CD14-positive monocyte (primary cell): Measurements from ENCODE around the gene ESRP2. TPM values are rescaled to one million over a fixed set of nuclear protein-coding genes. Genes with fewer than 3 reads are reported as not detected.
A peak's percentile ranks its signal among the peaks of the same experiment; 100 is the strongest.

ENCODE experiments used
- DNase-seq, 3 donors: peaks; one replicate each; pipeline ENCODE4 v3.0.0-alpha.2; 2011 to 2022
- H2AFZ ChIP-seq: 2 replicates; pipeline ENCODE4 v1.6.0; 2012; ENCODE audit warnings: mild to moderate bottlenecking, low read depth, low read length, inconsistent platforms; ENCODE audit not compliant: insufficient read depth, poor library complexity, severe bottlenecking
- H3K27ac ChIP-seq, 2 donors: 1 replicate in 1 of 2; 2 replicates in 1 of 2; pipeline ENCODE4 v1.5.1; 2012 to 2013; ENCODE audit warnings: low read length in 2 of 2, control low read depth in 1 of 2, inconsistent platforms in 1 of 2, low read depth in 1 of 2, mild to moderate bottlenecking in 1 of 2
- H3K27me3 ChIP-seq, 2 donors: one replicate each; pipeline versions ENCODE4 v1.6.0 to v1.6.1; 2011 to 2013; ENCODE audit warnings: low read length in 2 of 2; ENCODE audit not compliant: control insufficient read depth in 2 of 2, insufficient read depth in 2 of 2
- H3K36me3 ChIP-seq, 2 donors: replicated peaks in 1 of 2; 1 replicate in 1 of 2; 2 replicates in 1 of 2; pipeline versions ENCODE4 v1.5.1 to v1.6.1; 2012 to 2013; ENCODE audit warnings: low read length in 2 of 2, control low read depth in 1 of 2, inconsistent platforms in 1 of 2, mild to moderate bottlenecking in 1 of 2; ENCODE audit not compliant: insufficient read depth in 2 of 2, control insufficient read depth in 1 of 2
- H3K4me1 ChIP-seq, 2 donors: 1 replicate in 1 of 2; 2 replicates in 1 of 2; pipeline versions ENCODE4 v1.5.1 to v1.6.1; 2012 to 2013; ENCODE audit warnings: low read length in 2 of 2, control low read depth in 1 of 2, inconsistent platforms in 1 of 2, mild to moderate bottlenecking in 1 of 2, moderate library complexity in 1 of 2; ENCODE audit not compliant: insufficient read depth in 2 of 2, control insufficient read depth in 1 of 2
- H3K4me2 ChIP-seq: replicated peaks from 2 replicates; pipeline ENCODE3; 2012; ENCODE audit warnings: low read length, moderate library complexity, mild to moderate bottlenecking; ENCODE audit not compliant: poor library complexity, severe bottlenecking; ENCODE audit errors: extremely low read depth
- H3K4me3 ChIP-seq, 3 experiments: fragments of 200-600 bp in 1 of 3; sonication (generic) in 1 of 3; replicated peaks in 1 of 3; 1 replicate in 2 of 3; 2 replicates in 1 of 3; pipeline ENCODE4 v1.5.1; 2011 to 2013; ENCODE audit warnings: low read length in 3 of 3, mild to moderate bottlenecking in 3 of 3, control low read depth in 2 of 3, low read depth in 2 of 3, inconsistent platforms in 1 of 3, moderate library complexity in 1 of 3
- H3K79me2 ChIP-seq: 2 replicates; pipeline ENCODE4 v1.6.0; 2012; ENCODE audit warnings: mild to moderate bottlenecking, control low read depth, inconsistent platforms, low read length, moderate library complexity; ENCODE audit not compliant: insufficient read depth
- H3K9ac ChIP-seq: 2 replicates; pipeline ENCODE4 v1.6.0; 2017; ENCODE audit warnings: low read length, mild to moderate bottlenecking; ENCODE audit not compliant: insufficient read depth, poor library complexity, severe bottlenecking
- H3K9me3 ChIP-seq, 2 donors: replicated peaks in 1 of 2; 1 replicate in 1 of 2; 2 replicates in 1 of 2; pipeline versions ENCODE4 v1.5.1 to v1.6.1; 2012 to 2013; ENCODE audit warnings: low read length in 2 of 2, control low read depth in 1 of 2; ENCODE audit not compliant: control insufficient read depth in 1 of 2, insufficient read depth in 1 of 2
- H4K20me1 ChIP-seq: 2 replicates; pipeline ENCODE4 v1.6.0; 2012; ENCODE audit warnings: mild to moderate bottlenecking, low read length, control low read depth, moderate library complexity; ENCODE audit not compliant: insufficient read depth
- H3K27ac Mint-ChIP-seq, 7 donors: one replicate each; pipeline ENCODE4 v1.8.0; 2020; ENCODE audit warnings: mild to moderate bottlenecking in 7 of 7, mixed read lengths in 7 of 7, moderate library complexity in 6 of 7, inconsistent platforms in 2 of 7
- H3K27me3 Mint-ChIP-seq, 3 donors: one replicate each; pipeline ENCODE4 v1.8.0; 2021 to 2022; ENCODE audit warnings: low read depth in 3 of 3, mild to moderate bottlenecking in 3 of 3, mixed read lengths in 3 of 3, moderate library complexity in 3 of 3, inconsistent platforms in 1 of 3
- H3K36me3 Mint-ChIP-seq, 2 donors: one replicate each; pipeline ENCODE4 v1.8.0; 2020; ENCODE audit warnings: mixed read lengths in 2 of 2, inconsistent platforms in 1 of 2, mild to moderate bottlenecking in 1 of 2
- H3K4me1 Mint-ChIP-seq: one replicate; pipeline ENCODE4 v1.8.0; 2020; ENCODE audit warnings: mild to moderate bottlenecking, mixed read lengths
- H3K4me3 Mint-ChIP-seq, 2 donors: one replicate each; pipeline ENCODE4 v1.8.0; 2020; ENCODE audit warnings: mild to moderate bottlenecking in 2 of 2, mixed read lengths in 2 of 2, moderate library complexity in 1 of 2
- H3K9me3 Mint-ChIP-seq, 7 donors: one replicate each; pipeline ENCODE4 v1.8.0; 2020 to 2022; ENCODE audit warnings: mixed read lengths in 7 of 7, mild to moderate bottlenecking in 6 of 7, moderate library complexity in 6 of 7, inconsistent platforms in 2 of 7
- CTCF ChIP-seq: fragments of 200-600 bp; IDR thresholded peaks from one replicate; pipeline ENCODE4 v1.8.0; 2022; ENCODE audit warnings: antibody characterized with exemption, mild to moderate bottlenecking
- WGBS: methylation state at CpG from one replicate; pipeline ENCODE4 v1.1.5; 2013; ENCODE audit warnings: missing lambda C conversion rate; ENCODE audit not compliant: insufficient coverage; 5-methylcytosine and 5-hydroxymethylcytosine counted together
- intact Hi-C, 2 donors: fragments of 100-400 bp; cut with micrococcal nuclease; formaldehyde crosslinking; loops; one replicate each; pipeline versions ENCODE4 v1.15.0 to v1.15.1; 2023
- polyA plus RNA-seq, 3 donors: library from polyadenylated mRNA; depleted of rRNA in 1 of 3; unstranded in 2 of 3; stranded (reverse) in 1 of 3; fragments of 300-500 nt in 2 of 3; fragments of >200 nt in 1 of 3; fragmentation: Illumina TruSeq in 2 of 3; gene quantifications; 1 replicate in 2 of 3; 2 replicates in 1 of 3; pipeline ENCODE4 v1.2.3, GENCODE V29; 2012 to 2021

ESRP2 gene
- polyA plus RNA-seq, 3 donors, result not detected

- 81% methylated on average over 3 of the region's 4 CpGs for WGBS
- H3K36me3 ChIP-seq, result peaks cover 37 to 56% of the 10 kb centered on the region in 2 donors
- peak overlapping the region in 1 of 2 donors; percentile 41 for H3K27ac ChIP-seq
- peaks cover 0 to 3% (median 2%) of the 10 kb centered on the region in 3 donors for H3K27me3 Mint-ChIP-seq
- peak overlapping the region in 6 of 7 donors; percentile 35 to 78 (median 42) for H3K27ac Mint-ChIP-seq
- peaks cover 39% of the 10 kb centered on the region for H3K79me2 ChIP-seq
- H3K4me3 ChIP-seq, result no peak overlapping the region
- TF ChIP-seq CTCF, result no peak
- peaks cover 45% of the 10 kb centered on the region for H3K4me1 Mint-ChIP-seq
- no peak overlapping the region for H2AFZ ChIP-seq
- H4K20me1 ChIP-seq, result peaks cover 12% of the 10 kb centered on the region
- H3K4me1 ChIP-seq, result peaks cover 35 to 43% of the 10 kb centered on the region in 2 donors
- peaks cover 0 to 2% (median 0%) of the 10 kb centered on the region in 7 donors for H3K9me3 Mint-ChIP-seq
- no peak overlapping the region for H3K9ac ChIP-seq
- no peaks in the 10 kb centered on the region for H3K9me3 ChIP-seq
- no peak overlapping the region for H3K4me2 ChIP-seq
- no peaks in the 10 kb centered on the region for H3K27me3 ChIP-seq
- intact Hi-C loops, result loop anchor here (5.0 to 10.0 kb wide), 2 partner anchors 63 to 165 kb away; partner anchors contain the start of genes PRMT7 (in 2 of the 2), SLC7A6OS (in 2 of the 2) and NFATC3 (in 1 of the 2)
- no peak overlapping the region for H3K4me3 Mint-ChIP-seq
- DNase-seq, result no peak
- H3K36me3 Mint-ChIP-seq, result peaks cover 44 to 64% of the 10 kb centered on the region in 2 donors
Measured at GRCh38 chr16:68249371-68249770, 13.4 kb upstream of the ESRP2 start.

- peak overlapping the region; percentile 61 to 86 for H3K27ac ChIP-seq
- peak overlapping the region; percentile 91 for H3K4me2 ChIP-seq
- peak overlapping the region; percentile 2 for H2AFZ ChIP-seq
- peaks cover 0 to 2% (median 0%) of the 10 kb centered on the region in 7 donors for H3K9me3 Mint-ChIP-seq
- peaks cover 0 to 3% (median 2%) of the 10 kb centered on the region in 3 donors for H3K27me3 Mint-ChIP-seq
- peaks cover 41% of the 10 kb centered on the region for H3K79me2 ChIP-seq
- peaks cover 39 to 47% of the 10 kb centered on the region in 2 donors for H3K4me1 ChIP-seq
- peak overlapping the region; percentile 45 for H3K9ac ChIP-seq
- H3K4me3 ChIP-seq, result peak overlapping the region in 1 of 3 experiments; percentile 86
- no peaks in the 10 kb centered on the region for H3K27me3 ChIP-seq
- peaks cover 25 to 43% of the 10 kb centered on the region in 2 donors for H3K36me3 ChIP-seq
- no peak for DNase-seq
- 84% methylated on average over 3 of the region's 4 CpGs for WGBS
- no peaks in the 10 kb centered on the region for H3K9me3 ChIP-seq
- peak overlapping the region; percentile 97 to 98 for H3K4me3 Mint-ChIP-seq
- TF ChIP-seq CTCF, result no peak
- peaks cover 7% of the 10 kb centered on the region for H4K20me1 ChIP-seq
- intact Hi-C loops, result loop anchor here (5.0 to 10.0 kb wide), 2 partner anchors 64 to 163 kb away; partner anchors contain the start of genes PRMT7 (in 2 of the 2), SLC7A6OS (in 2 of the 2) and NFATC3 (in 1 of the 2)
- peaks cover 33 to 50% of the 10 kb centered on the region in 2 donors for H3K36me3 Mint-ChIP-seq
- H3K4me1 Mint-ChIP-seq, result peaks cover 49% of the 10 kb centered on the region
- peak overlapping the region; percentile 86 to 92 (median 89) for H3K27ac Mint-ChIP-seq
Measured at GRCh38 chr16:68247932-68248331, 12.0 kb upstream of the ESRP2 start.
